ENCODE results near the gene MGRN1. TPM values are rescaled to one million over a fixed set of nuclear protein-coding genes. Genes with fewer than 3 reads are reported as not detected.

The MGRN1 gene
- total RNA-seq, 2 experiments from 2014 or later = 84.4 to 91.7 TPM

GRCh38 chr16:4594433-4595410 is 29.9 kb upstream of the MGRN1 start:
- POLR2A ChIA-PET = no interaction called here
- H3K4me3 Mint-ChIP-seq = no peak overlapping the region
- no peak overlapping the region for H3K27ac Mint-ChIP-seq
- no peaks in the 10 kb centered on the region for H3K4me1 Mint-ChIP-seq
- no peak for ATAC-seq (ENCODE audit: low read depth)
- H3K36me3 Mint-ChIP-seq = no peaks in the 10 kb centered on the region
- no peak for DNase-seq
- H3K27me3 Mint-ChIP-seq = peaks cover 8% of the 10 kb centered on the region
- no peaks in the 10 kb centered on the region for H3K9me3 Mint-ChIP-seq

GRCh38 chr16:4597174-4597573 is 27.5 kb upstream of the MGRN1 start:
- no peaks in the 10 kb centered on the region for H3K36me3 Mint-ChIP-seq
- no peak overlapping the region for H3K4me3 Mint-ChIP-seq
- no peaks in the 10 kb centered on the region for H3K4me1 Mint-ChIP-seq
- no peak overlapping the region for H3K27ac Mint-ChIP-seq
- ATAC-seq (ENCODE audit: low read depth) (no peak), DNase-seq (no peak)
- POLR2A ChIA-PET = no interaction called here
- peaks cover 8% of the 10 kb centered on the region for H3K27me3 Mint-ChIP-seq
- H3K9me3 Mint-ChIP-seq = no peaks in the 10 kb centered on the region

GRCh38 chr16:4599037-4599436 is 25.6 kb upstream of the MGRN1 start:
- Mint-ChIP-seq H3K9me3 (no peaks in the 10 kb centered on the region), H3K27ac (no peak overlapping the region), H3K27me3 (peaks cover 8% of the 10 kb centered on the region), H3K4me1 (no peaks in the 10 kb centered on the region), H3K4me3 (no peak overlapping the region), H3K36me3 (no peaks in the 10 kb centered on the region)
- POLR2A ChIA-PET = interaction anchor here (0.6 to 1.6 kb wide), 3 partner anchors 14 to 125 kb away, joined by 3 read pairs; partner anchors contain the start of gene NMRAL1
- DNase-seq (no peak), ATAC-seq (ENCODE audit: low read depth) (no peak)

- Mint-ChIP-seq H3K4me3 (no peak overlapping the region), H3K27ac (no peak overlapping the region), H3K27me3 (peaks cover 8% of the 10 kb centered on the region), H3K9me3 (no peaks in the 10 kb centered on the region), H3K4me1 (no peaks in the 10 kb centered on the region), H3K36me3 (no peaks in the 10 kb centered on the region)
- POLR2A ChIA-PET = interaction anchor here (0.7 to 1.6 kb wide), 2 partner anchors 13 to 17 kb away, joined by 3 read pairs; no protein-coding TSS in a partner anchor
- ATAC-seq (ENCODE audit: low read depth) (no peak), DNase-seq (no peak)
Observed at GRCh38 chr16:4599545-4599944, 25.1 kb upstream of the MGRN1 start.

- Mint-ChIP-seq H3K4me3 (no peak overlapping the region), H3K9me3 (no peaks in the 10 kb centered on the region)
Observed at GRCh38 chr16:4601036-4601863, 23.4 kb upstream of the MGRN1 start.

GRCh38 chr16:4601864-4602186 is 22.8 kb upstream of the MGRN1 start:
- no peaks in the 10 kb centered on the region for H3K36me3 Mint-ChIP-seq
- ATAC-seq (ENCODE audit: low read depth) = no peak

More at GRCh38 chr16:4601036-4601863, 23.4 kb upstream of the MGRN1 start:
- POLR2A ChIA-PET = interaction anchor here (0.8 kb wide), 1 partner anchor 15 kb away, joined by 3 read pairs; no protein-coding TSS in a partner anchor
- no peak for ATAC-seq (ENCODE audit: low read depth)
- H3K27ac Mint-ChIP-seq = no peak overlapping the region
- no peak for DNase-seq
- no peaks in the 10 kb centered on the region for H3K4me1 Mint-ChIP-seq
- H3K36me3 Mint-ChIP-seq = no peaks in the 10 kb centered on the region
- peaks cover 8% of the 10 kb centered on the region for H3K27me3 Mint-ChIP-seq

GRCh38 chr16:4602331-4602730 is 22.3 kb upstream of the MGRN1 start:
- Mint-ChIP-seq H3K9me3 (no peaks in the 10 kb centered on the region), H3K27ac (no peak overlapping the region), H3K27me3 (peaks cover 8% of the 10 kb centered on the region), H3K4me3 (no peak overlapping the region), H3K4me1 (no peaks in the 10 kb centered on the region), H3K36me3 (no peaks in the 10 kb centered on the region)
- no peak for DNase-seq
- ATAC-seq (ENCODE audit: low read depth) = no peak
- POLR2A ChIA-PET = interaction anchor here (0.8 kb wide), 1 partner anchor 14 kb away, joined by 3 read pairs; no protein-coding TSS in a partner anchor

More at GRCh38 chr16:4601864-4602186, 22.8 kb upstream of the MGRN1 start:
- peaks cover 8% of the 10 kb centered on the region for H3K27me3 Mint-ChIP-seq
- POLR2A ChIA-PET = interaction anchor here (0.8 kb wide), 1 partner anchor 14 kb away, joined by 3 read pairs; no protein-coding TSS in a partner anchor
- H3K9me3 Mint-ChIP-seq = no peaks in the 10 kb centered on the region
- H3K27ac Mint-ChIP-seq = no peak overlapping the region
- no peak for DNase-seq
- no peak overlapping the region for H3K4me3 Mint-ChIP-seq
- H3K4me1 Mint-ChIP-seq = no peaks in the 10 kb centered on the region

- Mint-ChIP-seq H3K36me3 (no peaks in the 10 kb centered on the region), H3K9me3 (no peaks in the 10 kb centered on the region), H3K27ac (no peak overlapping the region), H3K4me1 (no peaks in the 10 kb centered on the region), H3K27me3 (peaks cover under 1% of the 10 kb centered on the region), H3K4me3 (no peak overlapping the region)
- DNase-seq (no peak), ATAC-seq (ENCODE audit: low read depth) (no peak)
- POLR2A ChIA-PET = no interaction called here
Observed at GRCh38 chr16:4603624-4604170, 20.9 kb upstream of the MGRN1 start.

GRCh38 chr16:4604401-4604800 is 20.2 kb upstream of the MGRN1 start:
- Mint-ChIP-seq H3K27me3 (no peaks in the 10 kb centered on the region), H3K4me3 (no peak overlapping the region), H3K36me3 (no peaks in the 10 kb centered on the region), H3K4me1 (no peaks in the 10 kb centered on the region), H3K9me3 (no peaks in the 10 kb centered on the region), H3K27ac (no peak overlapping the region)
- no peak for DNase-seq
- POLR2A ChIA-PET = no interaction called here
- no peak for ATAC-seq (ENCODE audit: low read depth)

- POLR2A ChIA-PET = interaction anchor here (0.7 kb wide), 1 partner anchor 15 kb away, joined by 3 read pairs; no protein-coding TSS in a partner anchor
- no peaks in the 10 kb centered on the region for H3K4me1 Mint-ChIP-seq
- no peak for DNase-seq
- H3K27me3 Mint-ChIP-seq = no peaks in the 10 kb centered on the region
- no peaks in the 10 kb centered on the region for H3K9me3 Mint-ChIP-seq
- H3K4me3 Mint-ChIP-seq = no peak overlapping the region
- no peaks in the 10 kb centered on the region for H3K36me3 Mint-ChIP-seq
- H3K27ac Mint-ChIP-seq = no peak overlapping the region
- no peak for ATAC-seq (ENCODE audit: low read depth)
Observed at GRCh38 chr16:4606354-4606753, 18.3 kb upstream of the MGRN1 start.

GRCh38 chr16:4607841-4608703 is 16.6 kb upstream of the MGRN1 start:
- Mint-ChIP-seq H3K27me3 (no peaks in the 10 kb centered on the region), H3K4me1 (peaks cover under 1% of the 10 kb centered on the region), H3K4me3 (no peak overlapping the region), H3K36me3 (no peaks in the 10 kb centered on the region), H3K27ac (no peak overlapping the region), H3K9me3 (no peaks in the 10 kb centered on the region)
- ATAC-seq (ENCODE audit: low read depth) (no peak), DNase-seq (no peak)
- POLR2A ChIA-PET = no interaction called here

GRCh38 chr16:4608704-4608980 is 16.0 kb upstream of the MGRN1 start:
- no peaks in the 10 kb centered on the region for H3K36me3 Mint-ChIP-seq
- H3K4me1 Mint-ChIP-seq = peaks cover 2% of the 10 kb centered on the region
- H3K4me3 Mint-ChIP-seq = no peak overlapping the region
- H3K27me3 Mint-ChIP-seq = no peaks in the 10 kb centered on the region
- H3K9me3 Mint-ChIP-seq = no peaks in the 10 kb centered on the region
- DNase-seq (no peak), ATAC-seq (ENCODE audit: low read depth) (no peak)
- H3K27ac Mint-ChIP-seq = no peak overlapping the region
- POLR2A ChIA-PET = no interaction called here
